ENCODE measurements around the gene RAB11FIP4. TPM values are rescaled to one million over a fixed set of nuclear protein-coding genes. Genes with fewer than 3 reads are reported as not detected.
A peak's percentile ranks its signal among the peaks of the same experiment; 100 is the strongest.

The RAB11FIP4 gene
- total and polyA plus RNA-seq, 12 donors, result 1.6 to 13.9 (median 8.4) TPM

DNA sequence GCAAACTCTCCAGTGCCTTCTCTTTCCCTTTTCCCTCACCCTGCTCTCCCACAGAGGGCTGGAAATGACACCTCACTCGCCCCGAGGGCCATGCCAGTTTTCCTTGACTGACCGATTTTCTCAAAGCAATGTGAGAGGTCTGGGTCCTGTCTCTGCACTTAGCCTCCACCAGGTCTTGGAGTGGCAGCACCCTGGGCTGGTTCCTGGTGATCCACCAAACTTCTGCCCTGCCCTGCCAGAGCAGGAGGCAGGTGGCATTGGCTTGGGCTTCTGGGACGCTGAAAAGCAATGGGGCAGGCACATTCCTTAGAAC is 97.5 kb downstream of the RAB11FIP4 start:
- peak overlapping the region in 9 of 10 donors; percentile 45 to 87 (median 57) for H3K27ac ChIP-seq
- peaks cover 0 to 31% (median 9%) of the 10 kb centered on the region in 7 donors for H3K27me3 ChIP-seq
- peak overlapping the region in 9 of 10 donors; percentile 33 to 73 (median 61) for H3K4me3 ChIP-seq
- H3K9me3 ChIP-seq, result no peaks in the 10 kb centered on the region
- TF ChIP-seq, protein P1, sequence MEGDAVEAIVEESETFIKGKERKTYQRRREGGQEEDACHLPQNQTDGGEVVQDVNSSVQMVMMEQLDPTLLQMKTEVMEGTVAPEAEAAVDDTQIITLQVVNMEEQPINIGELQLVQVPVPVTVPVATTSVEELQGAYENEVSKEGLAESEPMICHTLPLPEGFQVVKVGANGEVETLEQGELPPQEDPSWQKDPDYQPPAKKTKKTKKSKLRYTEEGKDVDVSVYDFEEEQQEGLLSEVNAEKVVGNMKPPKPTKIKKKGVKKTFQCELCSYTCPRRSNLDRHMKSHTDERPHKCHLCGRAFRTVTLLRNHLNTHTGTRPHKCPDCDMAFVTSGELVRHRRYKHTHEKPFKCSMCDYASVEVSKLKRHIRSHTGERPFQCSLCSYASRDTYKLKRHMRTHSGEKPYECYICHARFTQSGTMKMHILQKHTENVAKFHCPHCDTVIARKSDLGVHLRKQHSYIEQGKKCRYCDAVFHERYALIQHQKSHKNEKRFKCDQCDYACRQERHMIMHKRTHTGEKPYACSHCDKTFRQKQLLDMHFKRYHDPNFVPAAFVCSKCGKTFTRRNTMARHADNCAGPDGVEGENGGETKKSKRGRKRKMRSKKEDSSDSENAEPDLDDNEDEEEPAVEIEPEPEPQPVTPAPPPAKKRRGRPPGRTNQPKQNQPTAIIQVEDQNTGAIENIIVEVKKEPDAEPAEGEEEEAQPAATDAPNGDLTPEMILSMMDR (IDR thresholded peaks at IDR 0.05), result no peak
- peak in 1 of 8 donors; percentile 3 for ATAC-seq
- no peak for DNase-seq
- H3K36me3 ChIP-seq, result no peaks in the 10 kb centered on the region
- H3K4me1 ChIP-seq, result peaks cover 5 to 63% (median 33%) of the 10 kb centered on the region in 9 donors
- intact Hi-C loops (cut with DNase I), result no loop called here
- 25 to 26% methylated on average over 4 of the region's 4 CpGs for WGBS, 2 donors

DNA sequence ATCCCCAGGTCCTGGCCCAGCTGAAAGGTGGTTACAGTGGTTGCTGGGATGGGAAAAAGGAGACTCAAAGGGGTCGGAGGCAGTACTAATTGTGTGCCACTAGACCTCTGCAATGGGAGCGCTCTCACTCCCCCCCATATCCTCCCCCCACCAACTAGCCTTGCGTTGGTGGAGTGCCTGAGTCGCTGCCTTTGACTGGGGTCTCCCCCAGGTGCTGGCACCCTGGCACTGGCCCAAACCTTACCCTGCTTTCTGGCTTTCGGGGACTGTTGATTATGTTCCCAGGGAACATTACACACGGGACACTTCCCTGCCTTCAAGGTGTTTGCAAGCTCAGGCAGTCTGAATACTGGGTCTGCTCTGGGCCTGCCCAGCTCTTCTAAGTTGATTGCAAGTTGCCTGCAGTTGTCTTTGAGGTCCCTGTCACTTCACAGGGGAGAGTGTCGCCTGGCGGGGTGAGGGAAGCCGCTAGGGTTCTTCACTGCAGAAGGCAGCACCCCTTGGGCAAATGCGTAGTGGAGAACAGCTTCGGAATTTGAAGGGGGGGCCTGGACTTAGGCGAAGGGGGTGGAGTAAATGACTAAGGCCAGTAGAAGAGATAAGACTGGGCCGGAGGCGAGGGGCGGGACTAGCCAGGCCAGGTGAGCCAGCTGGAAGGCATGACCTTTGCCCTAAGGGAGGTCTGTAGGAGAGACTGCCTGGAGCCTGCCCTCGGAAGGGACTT is 98.0 kb downstream of the RAB11FIP4 start:
- TF ChIP-seq, protein P1 (IDR thresholded peaks at IDR 0.05), result no peak
- no peaks in the 10 kb centered on the region for H3K9me3 ChIP-seq
- intact Hi-C loops (cut with DNase I), result no loop called here
- peak overlapping the region in 2 of 10 donors; percentile 51 to 73 for H3K4me3 ChIP-seq
- H3K4me1 ChIP-seq, result peaks cover 5 to 68% (median 33%) of the 10 kb centered on the region in 9 donors
- peak overlapping the region in 2 of 10 donors; percentile 57 to 92 for H3K27ac ChIP-seq
- peaks cover 0 to 31% (median 9%) of the 10 kb centered on the region in 7 donors for H3K27me3 ChIP-seq
- no peaks in the 10 kb centered on the region for H3K36me3 ChIP-seq
- DNase-seq (no peak), ATAC-seq (no peak)
- WGBS, 2 donors, result 62 to 63% methylated on average over 16 of the region's 16 CpGs

DNA sequence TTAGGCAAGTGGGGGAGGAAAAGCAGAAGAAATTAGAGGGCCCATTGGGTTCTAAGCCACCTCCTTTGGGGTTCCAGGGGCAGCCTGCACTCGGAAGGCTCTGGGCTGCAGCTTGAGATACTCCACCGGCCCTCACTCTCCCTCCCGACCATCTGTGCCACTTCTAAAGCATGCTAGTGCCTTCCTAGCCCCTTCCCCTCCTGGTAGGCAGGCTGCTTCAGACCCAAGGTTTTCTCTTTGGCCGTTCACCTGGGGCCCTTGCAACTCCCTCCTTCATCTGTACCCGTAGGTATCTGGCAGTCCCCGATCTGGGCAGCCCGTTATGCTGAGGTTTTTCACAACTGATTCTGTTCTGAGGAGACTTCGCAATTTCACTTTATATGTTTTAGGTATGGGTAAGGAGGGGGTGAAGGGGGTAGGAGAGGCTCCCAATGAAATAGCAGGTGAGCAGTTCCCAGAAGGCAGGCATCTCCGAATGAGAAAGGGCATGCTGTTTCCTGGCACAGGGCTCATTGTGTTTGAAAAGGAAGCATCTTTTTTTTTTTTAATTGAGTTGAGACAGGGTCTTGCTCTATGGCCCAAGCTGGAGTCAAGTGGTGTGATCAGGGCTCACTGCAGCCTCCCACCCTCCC is 98.7 kb downstream of the RAB11FIP4 start:
- ATAC-seq (no peak), DNase-seq (no peak)
- TF ChIP-seq, protein P1 (IDR thresholded peaks at IDR 0.05), result no peak
- intact Hi-C loops (cut with DNase I), result no loop called here
- H3K27me3 ChIP-seq, result peaks cover 0 to 31% (median 9%) of the 10 kb centered on the region in 7 donors
- no peaks in the 10 kb centered on the region for H3K36me3 ChIP-seq
- peaks cover 5 to 75% (median 34%) of the 10 kb centered on the region in 9 donors for H3K4me1 ChIP-seq
- H3K4me3 ChIP-seq, result no peak overlapping the region
- 74 to 85% methylated on average over 9 of the region's 9 CpGs for WGBS, 2 donors
- H3K9me3 ChIP-seq, result no peaks in the 10 kb centered on the region
- H3K27ac ChIP-seq, result peak overlapping the region in 1 of 10 donors; percentile 92

DNA sequence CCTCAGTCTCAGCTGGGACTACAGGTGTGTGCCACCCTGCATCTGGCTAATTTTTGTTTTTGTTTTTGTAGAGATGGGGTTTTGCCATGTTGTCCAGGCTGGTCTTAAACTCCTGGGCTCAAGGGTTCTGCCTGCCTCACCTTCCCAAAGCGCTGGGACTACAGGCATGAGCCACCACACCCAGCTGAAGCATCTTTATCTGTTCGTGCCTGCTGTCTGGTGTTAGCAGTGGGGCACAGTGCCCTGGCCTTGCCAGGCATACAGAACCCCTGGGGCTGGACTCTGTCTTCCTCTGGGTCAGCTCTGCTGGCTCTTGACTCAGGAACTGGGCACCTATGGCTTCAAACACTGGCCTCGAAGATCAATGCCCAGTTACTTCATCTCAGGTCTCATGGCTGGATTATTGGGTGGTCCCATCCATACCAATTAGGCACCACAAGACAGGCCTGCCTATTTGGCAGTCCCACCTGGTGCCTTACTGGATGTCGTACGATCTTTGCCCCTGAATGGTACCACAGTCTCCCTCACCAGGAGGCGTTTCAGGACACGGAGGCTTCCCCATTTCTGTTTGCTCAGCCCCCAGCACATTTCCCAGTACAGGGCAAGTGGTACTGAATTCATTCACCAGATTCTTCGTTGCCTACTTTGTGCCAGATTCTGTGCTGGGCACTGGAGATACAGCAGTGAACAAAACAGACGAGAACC is 99.3 kb downstream of the RAB11FIP4 start:
- ATAC-seq (no peak), DNase-seq (no peak)
- TF ChIP-seq, protein P1 (IDR thresholded peaks at IDR 0.05), result no peak
- intact Hi-C loops (cut with DNase I), result no loop called here
- peaks cover 0 to 31% (median 9%) of the 10 kb centered on the region in 7 donors for H3K27me3 ChIP-seq
- H3K36me3 ChIP-seq, result no peaks in the 10 kb centered on the region
- no peaks in the 10 kb centered on the region for H3K9me3 ChIP-seq
- 81 to 89% methylated on average over 9 of the region's 9 CpGs for WGBS, 2 donors
- H3K4me3 ChIP-seq, result no peak overlapping the region
- peak overlapping the region in 1 of 10 donors; percentile 92 for H3K27ac ChIP-seq
- H3K4me1 ChIP-seq, result peaks cover 5 to 82% (median 34%) of the 10 kb centered on the region in 9 donors

All from heart right ventricle (tissue), 16 donors.